Colon (tissue), 2 donors: Measurements from ENCODE around the gene TXNDC17.
A peak's percentile ranks its signal among the peaks of the same experiment; 100 is the strongest.
"Not testable (repeated sequence)": the region's sequence is repeated elsewhere in the genome, so short reads cannot be mapped to it uniquely, and the experiment has no call there.

Experiments
- FAIRE-seq: peaks from 2 replicates; lab custom pipeline; 2012; peaks lifted over from hg19 to GRCh38; lab: Jason Lieb, UNC
- donor health status: control.
- donor health status: control.

Gene TXNDC17

DNA sequence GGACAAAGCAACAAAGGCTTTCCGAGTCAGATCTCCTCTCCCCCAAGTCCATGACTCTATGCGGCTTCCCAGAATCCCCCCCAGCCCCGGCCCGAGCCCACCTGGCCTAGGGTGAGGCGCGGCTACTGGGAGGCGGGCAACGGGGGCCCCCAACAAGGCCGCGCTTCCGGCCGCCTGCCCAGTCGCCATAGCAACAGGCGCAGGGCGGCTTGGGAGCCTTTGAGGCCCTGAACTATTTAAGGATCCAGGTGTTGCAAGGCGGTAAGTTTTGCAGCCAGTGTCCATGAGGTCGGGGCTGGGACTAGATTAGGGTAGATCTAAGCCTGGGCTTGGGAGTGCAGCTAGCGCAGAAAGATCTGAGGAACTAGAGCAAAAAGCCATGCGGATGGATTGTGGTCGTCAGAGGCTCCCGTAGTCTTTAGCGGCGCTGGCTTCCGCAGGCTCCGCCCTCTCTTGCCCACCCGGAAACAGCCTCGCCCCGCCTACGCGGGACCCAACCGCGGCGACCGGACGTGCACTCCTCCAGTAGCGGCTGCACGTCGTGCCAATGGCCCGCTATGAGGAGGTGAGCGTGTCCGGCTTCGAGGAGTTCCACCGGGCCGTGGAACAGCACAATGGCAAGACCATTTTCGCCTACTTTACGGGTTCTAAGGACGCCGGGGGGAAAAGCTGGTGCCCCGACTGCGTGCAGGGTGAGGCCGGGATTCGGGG lies at the start of gene TXNDC17, which contains the start of gene KIAA0753:
TXNDC17 (plus strand) TSS at position 525 of the 711 bp plus-strand sequence; CDS start at position 548, 23 bp downstream.
KIAA0753 (minus strand) TSS at position 176 of the 711 bp plus-strand sequence. CDS start 5,608 bp downstream, outside the sequence.
- no peak for FAIRE-seq

DNA sequence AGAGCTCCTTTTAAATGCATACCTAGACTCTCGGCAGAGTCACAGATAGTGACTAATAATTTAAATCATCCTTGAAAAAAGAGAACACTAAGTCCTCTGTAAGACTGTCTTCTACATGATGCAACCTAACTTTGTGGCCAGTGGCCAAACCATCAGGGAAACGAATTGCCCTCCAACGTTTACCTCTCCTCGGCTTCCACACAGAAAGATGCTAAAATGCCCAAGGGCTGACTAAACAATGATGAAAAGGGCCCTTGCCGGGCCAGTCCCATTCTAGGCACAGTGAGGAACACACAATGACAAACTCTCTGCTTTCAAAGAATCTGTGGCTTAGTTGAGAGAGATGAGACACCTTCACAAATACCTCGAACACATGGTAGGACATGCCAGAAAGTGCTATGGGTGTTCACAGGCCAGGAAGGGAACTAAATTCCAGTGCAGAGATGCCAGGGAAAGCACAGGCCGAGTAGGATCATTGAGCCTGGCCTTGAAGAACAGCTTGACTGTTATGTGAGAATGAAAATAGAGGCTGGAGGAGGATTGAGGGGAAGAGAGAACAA lies 49.2 kb upstream of the TXNDC17 start:
- FAIRE-seq = no peak

DNA sequence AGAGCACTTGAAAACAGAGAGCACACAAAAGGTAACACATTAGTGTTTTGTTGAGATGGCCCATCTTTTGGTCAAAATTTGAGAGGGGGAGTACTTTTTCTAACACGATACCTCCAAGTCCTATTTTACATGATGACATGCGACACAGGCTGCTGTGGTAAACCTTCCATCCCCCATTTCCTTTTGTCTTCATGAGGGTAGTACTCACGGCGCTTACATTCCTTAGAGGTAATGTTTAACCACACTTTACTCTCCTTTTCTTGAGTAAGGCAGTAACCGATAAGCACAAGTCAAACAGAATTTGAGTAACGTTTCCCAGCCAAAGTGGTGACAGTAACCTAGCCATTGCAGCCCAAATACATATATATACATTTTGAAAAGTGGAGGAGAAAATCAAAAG lies 48.7 kb upstream of the TXNDC17 start:
- peak; percentile 5 for FAIRE-seq

DNA sequence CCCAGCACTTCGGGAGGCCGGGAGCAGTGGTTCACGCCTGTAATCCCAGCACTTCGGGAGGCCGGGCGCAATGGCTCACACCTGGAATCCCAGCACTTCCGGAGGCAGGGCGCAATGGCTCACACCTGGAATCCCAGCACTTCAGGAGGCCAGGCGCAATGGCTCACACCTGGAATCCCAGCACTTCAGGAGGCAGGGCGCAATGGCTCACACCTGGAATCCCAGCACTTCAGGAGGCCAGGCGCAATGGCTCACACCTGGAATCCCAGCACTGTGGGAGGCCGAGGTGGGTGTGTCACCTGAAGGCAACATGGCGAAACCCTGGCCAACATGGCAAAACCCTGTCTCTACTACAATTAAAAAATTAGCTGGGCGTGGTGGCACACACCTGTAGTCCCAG lies 47.5 kb upstream of the TXNDC17 start:
- not testable (repeated sequence) for FAIRE-seq

DNA sequence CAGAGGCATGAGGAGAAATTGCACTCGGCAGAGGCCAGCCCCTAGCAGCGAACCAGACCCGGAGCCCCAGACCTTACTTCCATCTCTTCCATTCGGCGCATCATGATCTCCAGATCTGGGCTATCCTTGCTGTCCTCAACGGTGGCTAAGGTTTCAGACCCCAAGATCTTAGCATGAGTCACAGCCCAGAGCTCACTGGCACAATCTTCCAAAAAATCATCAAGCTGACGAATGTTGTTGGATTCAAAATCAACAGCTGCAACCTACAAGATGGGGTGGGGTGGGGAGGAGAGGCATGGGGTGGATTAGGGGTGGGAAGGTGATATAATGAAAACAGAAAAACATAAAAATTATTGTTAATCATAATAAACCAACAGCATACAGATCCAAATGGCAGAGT lies 44.8 kb upstream of the TXNDC17 start:
- FAIRE-seq = no peak

DNA sequence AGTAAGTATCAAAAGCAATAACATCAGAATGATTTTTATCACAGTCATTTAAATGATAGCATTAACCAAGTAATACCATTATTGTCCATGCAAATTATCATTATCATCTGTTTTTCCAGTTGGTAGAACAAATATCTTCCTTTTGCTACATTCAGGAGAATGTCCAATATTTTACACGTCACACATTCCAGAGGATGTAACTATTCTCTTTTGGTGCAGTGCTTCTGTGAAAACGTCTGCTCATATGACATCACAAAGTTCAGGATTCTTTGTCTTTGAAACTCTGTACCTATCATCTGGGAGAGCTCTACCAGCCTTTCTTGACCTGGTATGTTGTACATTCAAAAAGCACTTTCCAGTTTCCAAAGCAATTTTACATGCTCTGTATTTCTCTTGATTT lies 44.3 kb upstream of the TXNDC17 start:
- FAIRE-seq = no peak

DNA sequence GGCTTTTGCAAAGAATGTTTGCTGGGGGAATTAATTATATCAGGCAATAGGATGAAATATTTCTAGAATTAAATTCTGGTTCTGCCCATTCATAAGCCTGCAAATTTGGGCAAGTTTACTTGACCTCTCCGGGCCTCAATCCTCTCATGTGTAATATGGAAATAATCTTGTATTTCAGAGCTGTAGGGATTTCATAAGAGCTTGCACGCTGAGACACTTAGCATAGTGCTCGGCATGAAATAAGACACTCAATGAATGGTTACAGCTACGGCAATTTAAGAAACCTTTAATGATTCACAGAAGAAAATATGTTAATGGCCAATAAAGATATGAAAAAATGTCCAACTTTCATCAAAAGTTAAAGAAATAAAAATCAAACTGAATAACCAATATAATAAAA lies 43.9 kb upstream of the TXNDC17 start:
- no peak for FAIRE-seq

DNA sequence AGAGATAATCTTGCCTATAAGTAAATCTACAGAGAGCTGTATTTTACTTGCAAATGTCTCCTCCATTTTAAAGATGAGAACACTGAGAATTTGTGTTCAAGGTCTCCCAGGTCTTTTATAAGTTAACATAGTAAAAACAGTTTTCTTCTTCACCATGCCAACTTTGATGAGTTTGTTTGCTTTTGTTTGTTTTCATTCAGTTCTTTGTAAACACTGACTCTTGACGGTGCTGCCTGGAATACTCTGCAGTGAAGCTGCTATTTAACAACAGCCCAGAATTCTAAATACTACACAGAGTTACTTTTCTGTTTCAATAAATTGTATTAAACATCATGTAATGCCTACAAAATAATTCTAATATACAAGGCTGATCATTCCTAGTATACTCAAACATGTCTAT lies 43.1 kb upstream of the TXNDC17 start:
- no peak for FAIRE-seq

DNA sequence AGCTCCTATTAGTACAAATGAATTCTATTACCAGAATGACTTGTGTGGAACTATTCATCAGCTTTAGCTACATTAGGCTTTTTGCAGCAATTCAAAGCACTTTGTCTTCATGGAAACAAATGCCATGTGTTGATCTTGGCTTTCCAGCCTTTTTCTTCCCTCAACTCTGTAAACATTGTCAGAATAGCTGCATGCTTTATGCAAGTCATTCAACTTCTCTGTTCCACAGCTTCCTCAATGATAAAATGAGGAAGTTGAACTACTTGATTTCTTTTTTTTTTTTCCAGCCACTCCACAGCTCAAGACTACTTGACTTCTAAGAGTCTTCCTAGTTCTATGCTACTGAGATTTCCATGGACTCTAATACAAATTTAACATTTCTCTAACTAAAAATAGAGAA lies 41.5 kb upstream of the TXNDC17 start:
- FAIRE-seq = no peak

DNA sequence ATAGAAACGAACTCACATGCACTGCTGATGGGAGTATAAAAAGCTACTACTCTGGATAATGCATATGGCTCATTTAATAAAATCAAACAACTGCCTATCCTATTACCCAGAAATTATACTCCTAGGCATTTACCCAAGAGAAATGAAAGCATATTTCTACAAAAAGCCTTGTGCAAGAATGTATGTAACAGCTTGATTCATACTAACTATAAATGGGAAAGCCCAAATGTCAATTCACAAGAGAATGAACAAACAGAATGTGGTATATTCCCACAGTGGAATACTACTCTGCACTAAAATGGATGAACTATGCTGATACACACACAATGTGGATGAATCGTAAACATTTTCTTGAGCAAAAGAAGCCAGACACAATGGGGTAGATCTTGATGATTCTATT lies 38.7 kb upstream of the TXNDC17 start:
- no peak for FAIRE-seq

DNA sequence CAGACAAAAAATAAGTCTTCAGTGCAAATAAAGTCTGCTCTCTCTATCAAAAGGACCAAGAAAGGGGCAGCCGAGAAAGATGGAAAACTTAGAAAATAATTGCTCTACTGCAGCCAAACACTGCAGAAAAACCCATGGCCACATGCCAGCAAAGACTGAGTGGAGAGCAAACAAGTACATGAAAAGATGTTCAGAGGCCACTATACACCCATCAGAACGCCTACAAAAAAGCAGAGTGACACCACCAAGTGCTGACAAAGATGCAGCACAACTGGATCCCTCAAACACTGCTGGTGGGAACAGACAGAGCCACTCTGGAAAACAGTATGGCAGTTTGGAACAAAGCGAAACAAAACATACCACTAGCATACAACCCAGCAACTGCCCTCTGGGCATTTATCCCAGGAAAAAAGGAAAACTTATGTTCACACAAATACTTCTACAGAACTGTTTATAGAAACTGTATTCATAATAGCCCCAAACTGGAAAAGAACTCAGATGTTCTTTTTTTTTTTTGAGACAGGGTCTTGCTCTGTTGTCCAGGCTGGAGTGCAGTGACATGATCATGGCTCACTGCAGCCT lies 37.0 kb upstream of the TXNDC17 start:
- FAIRE-seq = no peak

DNA sequence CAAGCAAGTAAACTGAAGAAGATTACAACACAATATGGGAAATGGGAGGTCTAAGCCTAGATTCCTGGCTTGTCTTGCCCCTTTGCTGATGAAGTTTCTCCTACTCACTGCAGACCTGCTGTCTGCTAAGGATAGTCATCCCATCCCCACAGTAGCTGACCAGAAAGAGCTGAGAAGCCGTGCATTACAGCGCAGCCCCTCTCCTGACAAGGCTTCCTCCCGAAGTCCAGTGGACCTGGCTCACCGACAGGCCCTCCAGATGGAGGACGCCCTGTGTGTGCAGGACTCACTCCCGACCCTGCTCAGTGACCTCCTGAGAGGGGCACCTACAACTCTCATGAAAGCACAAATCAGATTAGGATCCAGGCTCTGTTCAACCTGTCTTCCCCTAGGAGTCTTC lies 35.7 kb upstream of the TXNDC17 start:
- no peak for FAIRE-seq

DNA sequence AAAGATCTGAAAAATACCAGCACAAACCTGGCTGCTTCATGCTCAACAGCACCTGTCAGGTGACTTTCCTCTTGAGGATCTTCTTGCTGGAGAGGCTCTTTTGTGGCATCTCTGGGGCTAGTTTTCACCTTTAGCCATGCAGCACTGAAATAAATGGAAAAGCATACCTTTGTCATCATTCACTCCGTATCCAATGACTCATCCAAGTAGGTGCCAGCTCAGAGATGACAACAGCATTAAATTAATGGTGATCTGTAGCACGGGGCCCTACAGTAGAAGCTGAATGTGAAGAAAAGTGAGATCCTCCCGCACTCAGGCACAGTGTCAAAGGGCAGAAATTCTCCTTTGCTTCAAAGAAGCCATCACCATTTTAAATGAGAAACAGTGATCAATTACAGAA lies 32.5 kb upstream of the TXNDC17 start:
- no peak for FAIRE-seq

DNA sequence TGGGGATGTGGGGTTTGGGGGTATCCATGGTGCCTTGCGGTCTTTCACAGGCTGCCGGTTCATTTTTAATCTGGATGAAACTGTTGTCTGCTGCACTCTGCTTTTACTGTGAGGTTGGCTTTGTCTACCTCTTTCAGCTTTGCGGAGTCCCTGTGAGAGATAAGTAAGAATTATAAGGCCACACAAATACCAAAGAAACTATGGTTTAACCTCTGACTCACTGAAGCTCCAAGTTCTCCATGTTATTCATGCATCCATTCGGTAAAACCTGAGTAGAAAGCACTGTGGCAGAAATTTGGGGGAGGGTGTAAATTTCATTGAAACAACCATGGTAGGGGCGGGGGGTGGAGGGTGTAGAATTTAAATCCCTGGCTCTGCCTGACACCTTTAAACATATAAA lies 30.8 kb upstream of the TXNDC17 start:
- no peak for FAIRE-seq

DNA sequence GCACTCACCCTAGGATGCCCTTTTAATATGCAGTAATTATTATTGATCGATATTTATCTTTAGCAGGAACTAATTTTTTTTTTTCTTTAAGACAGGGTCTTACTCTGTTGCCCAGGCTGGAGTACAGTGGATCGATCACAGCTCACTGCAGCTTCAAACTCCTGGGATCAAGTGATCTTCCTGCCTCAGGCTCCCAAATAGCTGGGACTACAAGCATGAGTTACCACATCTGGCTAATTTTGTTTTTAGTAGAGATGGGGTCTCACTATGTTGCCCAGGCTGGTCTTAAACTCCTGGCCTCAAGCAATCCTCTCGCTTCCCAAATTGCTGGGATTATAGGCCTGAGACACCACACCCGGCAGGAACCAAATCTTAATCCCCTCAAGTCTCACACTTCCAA lies 29.6 kb upstream of the TXNDC17 start:
- FAIRE-seq = no peak

DNA sequence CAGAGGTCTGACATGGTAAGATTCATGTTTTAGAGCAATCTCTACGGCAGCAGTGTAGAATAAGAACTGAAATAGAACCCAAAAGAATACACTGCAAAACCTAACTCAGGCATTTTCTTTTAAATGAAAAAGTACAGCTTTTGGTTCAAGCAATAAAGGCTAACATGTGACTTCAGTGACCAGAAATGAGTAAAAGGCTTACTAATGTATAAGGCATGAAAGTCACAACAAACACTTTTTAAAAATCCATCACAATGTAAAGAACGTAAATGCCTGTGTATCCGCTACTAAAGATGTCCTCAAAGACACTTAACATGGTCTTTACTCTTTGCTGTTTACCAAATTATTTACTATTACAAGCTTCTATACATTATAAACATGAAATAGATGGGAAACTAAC lies 16.9 kb upstream of the TXNDC17 start:
- no peak for FAIRE-seq

DNA sequence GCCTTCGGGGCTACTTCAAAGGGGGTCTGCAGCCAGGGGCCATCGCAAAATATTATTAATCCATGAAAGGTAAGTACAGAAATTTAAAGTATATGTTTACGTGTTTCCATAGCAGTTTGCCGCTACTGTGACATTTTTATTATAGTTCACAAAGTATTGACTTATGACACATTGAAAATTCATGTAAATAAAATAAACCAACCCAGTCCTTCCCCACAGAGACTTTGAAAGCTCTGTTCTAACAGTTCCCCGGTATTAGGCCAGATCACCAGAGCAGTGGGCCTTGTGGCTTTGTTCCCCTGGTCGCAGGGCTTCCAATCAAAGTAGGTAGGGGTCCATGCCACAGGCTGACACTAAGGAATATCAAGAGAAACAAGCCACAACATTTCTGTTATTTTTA lies 14.2 kb upstream of the TXNDC17 start:
- no peak for FAIRE-seq

DNA sequence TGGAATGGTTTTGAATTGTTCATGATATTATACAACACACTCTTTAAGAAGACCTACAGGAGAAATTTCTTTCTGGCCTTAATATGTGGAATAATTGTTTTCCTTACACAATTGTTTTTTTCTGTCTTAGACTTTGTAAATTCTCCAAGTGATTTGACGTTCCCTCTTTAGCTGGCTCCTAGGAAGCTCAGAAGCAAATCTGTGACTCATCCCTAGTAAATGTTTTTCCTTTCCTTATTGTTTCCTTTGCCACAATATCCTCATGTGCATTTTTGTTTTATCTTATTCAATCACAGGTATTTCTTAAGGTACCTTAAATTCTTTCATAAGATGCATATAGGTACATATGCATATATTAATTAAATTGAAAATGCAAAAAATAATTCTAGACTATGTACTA lies 13.8 kb upstream of the TXNDC17 start:
- FAIRE-seq = no peak

DNA sequence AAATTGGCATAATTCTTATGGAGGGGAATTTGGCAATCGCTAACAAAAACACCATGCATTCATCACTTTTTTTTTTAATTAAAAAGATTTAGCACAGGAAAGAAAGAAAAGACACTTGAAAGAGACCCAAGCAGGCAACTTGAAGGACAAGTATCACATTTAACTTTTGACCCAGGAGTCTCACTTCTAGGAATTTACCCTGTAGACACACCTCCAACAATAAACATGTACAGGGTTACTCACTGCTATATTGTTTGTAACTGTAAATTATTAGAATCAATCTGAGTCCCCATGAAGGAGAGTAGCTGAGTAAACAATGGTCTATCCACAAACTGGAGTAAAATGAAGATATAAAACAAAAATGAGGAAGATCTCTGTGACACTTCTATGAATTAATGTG lies 10.5 kb upstream of the TXNDC17 start:
- FAIRE-seq = no peak

DNA sequence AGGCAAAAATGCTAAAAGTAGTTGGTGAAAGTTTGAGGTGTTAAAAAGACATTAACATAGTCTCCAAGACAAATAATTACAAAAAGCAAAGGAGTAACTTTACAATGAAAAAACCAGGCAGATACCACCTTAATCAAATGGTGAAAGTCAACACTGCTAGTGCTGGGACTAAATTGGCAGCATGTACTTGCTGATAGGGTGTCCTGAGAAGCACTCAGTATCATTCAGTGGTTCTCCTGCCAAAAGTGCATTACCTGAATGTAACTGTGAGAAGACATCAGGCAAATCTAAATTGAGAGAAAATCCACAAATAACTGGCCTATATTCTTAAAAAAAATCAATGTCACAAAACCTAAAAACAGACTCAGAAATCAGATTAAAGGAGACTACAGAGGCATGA lies 8.3 kb upstream of the TXNDC17 start:
- FAIRE-seq = no peak

DNA sequence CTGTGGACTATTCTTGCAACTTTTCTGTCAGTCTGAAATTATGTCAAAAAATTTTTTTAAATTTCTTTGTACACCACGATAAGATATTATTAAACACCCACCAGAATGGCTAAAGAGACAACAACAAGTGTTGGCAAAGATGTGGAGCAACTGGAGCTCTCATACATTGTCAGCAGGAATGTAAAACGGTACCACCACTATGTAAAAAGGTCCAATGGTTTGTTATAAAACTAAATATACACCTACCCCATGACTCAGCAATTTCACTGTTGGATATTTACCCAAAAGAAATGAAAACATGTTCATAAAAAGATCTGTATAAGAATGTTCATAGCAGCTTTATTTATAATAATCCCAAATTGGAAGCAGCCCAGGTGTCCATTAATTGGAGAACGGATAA lies 7.6 kb upstream of the TXNDC17 start:
- no peak for FAIRE-seq

DNA sequence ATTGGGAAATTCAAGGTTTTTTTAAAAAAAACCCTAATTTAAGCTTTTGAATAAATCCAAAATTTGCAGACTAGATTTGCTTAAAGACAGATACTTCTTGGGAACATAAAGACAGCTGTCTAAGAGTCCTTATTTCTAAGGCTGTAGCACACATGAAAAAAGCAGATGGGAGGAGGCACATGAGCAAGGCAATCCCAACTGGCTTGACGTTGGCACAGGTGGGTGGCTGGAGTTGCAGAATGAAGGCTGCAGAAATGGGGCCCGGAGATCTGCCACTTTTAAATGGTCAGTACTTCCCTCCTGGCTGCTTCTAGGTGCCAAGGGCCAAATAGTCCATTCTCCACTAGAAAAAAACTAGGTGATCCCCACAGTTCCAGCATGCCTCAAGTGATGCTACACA lies 4.8 kb upstream of the TXNDC17 start:
- no peak for FAIRE-seq

DNA sequence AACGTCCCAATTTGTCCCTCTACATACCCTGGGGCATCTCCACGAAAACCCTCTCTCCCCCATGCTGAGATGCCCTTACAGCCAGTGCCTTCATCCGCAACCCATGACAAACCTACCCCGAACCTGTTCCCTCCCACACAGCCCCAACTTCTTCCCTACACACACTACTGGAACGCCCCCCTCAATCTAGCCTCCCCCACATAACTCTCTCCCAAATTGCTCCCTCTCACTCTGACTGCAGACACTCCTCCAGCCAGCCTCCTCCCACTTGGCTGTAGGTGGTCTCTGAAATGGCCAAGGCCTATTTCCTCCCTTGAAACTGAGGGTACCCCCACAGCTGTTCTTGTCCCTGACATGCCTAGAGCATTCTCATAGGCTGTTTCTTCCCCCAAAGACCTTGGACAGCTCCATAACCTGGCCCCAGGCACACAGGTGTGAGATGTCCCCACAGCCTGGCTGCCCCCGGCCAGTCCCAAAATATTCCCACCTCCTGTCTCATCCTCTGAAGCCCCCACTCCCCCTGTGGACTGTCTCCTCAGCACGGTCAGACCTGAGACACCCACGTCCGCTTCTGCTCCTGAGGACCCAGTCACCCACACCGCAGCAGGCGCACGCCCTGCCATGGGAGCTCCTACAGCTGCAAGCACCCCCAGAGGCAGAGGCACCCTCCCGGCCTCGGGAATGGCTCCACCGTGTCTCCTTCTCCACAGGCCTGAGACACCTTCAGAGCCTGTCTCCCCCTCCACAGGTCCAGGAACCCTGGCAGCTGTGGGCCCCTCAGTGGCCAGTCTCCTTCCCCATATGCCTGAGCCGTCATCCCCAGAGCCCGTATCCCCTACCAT lies 4.0 kb upstream of the TXNDC17 start:
- no peak for FAIRE-seq
